Stimulated activated CD4-positive, alpha-beta T cell treated with anti-CD3 and anti-CD28 coated beads, Interleukin-15, amount 100 ng/mL, for 1 hour (primary cell): ENCODE data around the gene ATP10B.

Experiments used
- DNase-seq, 2 donors: peaks; one replicate each; pipeline ENCODE4 v3.0.0-alpha.2; 2020; ENCODE audit warnings: low read depth in 1 of 2, low spot score in 1 of 2

ATP10B gene

GRCh38 chr5:160638161-160638742, 213.8 kb downstream of the ATP10B start:
- no peak for DNase-seq

GRCh38 chr5:160637357-160638090, 214.5 kb downstream of the ATP10B start:
- DNase-seq: no peak

- no peak for DNase-seq
Measured at GRCh38 chr5:160635663-160636062, 216.3 kb downstream of the ATP10B start.

- no peak for DNase-seq
Measured at GRCh38 chr5:160635046-160635445, 217.0 kb downstream of the ATP10B start.

- no peak for DNase-seq
Measured at GRCh38 chr5:160629003-160629402, 223.0 kb downstream of the ATP10B start.

GRCh38 chr5:160628619-160628968, 223.4 kb downstream of the ATP10B start:
- DNase-seq: no peak

DNA sequence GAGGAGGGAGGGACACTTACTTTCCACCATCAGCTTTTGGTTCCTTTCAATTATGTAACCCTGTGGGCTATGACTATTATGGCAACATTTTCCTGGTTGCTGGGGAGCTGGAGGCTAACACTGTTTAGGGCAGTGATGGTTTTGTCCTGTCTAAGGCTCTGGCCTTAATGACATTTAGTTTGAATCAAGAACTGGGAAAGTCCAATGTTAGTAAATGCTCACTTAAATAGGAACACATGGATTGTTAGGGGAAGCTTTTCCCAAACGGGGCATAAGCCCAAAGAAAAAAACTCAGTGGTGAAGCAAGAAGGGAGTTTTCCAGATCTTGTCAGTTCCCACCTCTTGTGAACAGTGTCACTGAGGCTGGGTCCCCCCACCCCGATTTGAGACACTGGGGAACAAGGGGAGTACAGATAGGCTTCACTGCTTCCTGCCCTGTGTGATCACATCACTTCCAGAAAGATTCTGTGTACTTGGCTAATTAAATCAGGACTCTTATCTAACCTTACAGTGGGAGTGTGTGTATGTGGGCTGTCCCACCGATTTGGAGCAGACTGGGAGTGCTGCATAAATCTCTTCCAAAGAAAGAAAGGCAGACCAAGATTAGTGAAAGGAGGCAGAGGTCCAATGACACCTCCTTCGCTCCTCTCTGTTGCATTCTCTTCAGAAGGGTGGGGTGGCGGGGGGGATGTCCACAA, 223.9 kb downstream of the ATP10B start:
- DNase-seq: no peak

GRCh38 chr5:160626322-160626721, 225.7 kb downstream of the ATP10B start:
- no peak for DNase-seq

GRCh38 chr5:160621526-160621925, 230.5 kb downstream of the ATP10B start:
- DNase-seq: no peak

DNA sequence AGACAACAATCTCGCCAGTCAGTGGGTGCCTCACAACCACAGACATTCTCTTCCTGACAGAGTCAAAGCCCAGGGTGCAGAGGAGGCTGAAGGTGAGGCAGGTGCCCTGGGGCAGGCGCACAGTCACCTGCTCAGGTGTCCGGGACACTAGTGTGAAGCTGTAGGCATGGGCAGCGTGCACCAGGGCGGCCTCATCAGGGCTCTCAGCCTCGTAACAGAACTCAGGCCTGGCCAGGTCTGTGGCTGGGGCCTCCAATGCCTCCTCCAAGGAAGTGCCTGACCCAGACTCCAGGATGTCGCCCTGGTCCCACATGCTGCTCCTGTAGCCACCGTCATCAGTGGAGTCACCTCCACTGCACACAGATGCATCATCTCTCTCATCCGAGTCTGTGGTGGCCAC, 231.6 kb downstream of the ATP10B start:
- no peak for DNase-seq

- no peak for DNase-seq
Measured at GRCh38 chr5:160619381-160619780, 232.6 kb downstream of the ATP10B start.

DNA sequence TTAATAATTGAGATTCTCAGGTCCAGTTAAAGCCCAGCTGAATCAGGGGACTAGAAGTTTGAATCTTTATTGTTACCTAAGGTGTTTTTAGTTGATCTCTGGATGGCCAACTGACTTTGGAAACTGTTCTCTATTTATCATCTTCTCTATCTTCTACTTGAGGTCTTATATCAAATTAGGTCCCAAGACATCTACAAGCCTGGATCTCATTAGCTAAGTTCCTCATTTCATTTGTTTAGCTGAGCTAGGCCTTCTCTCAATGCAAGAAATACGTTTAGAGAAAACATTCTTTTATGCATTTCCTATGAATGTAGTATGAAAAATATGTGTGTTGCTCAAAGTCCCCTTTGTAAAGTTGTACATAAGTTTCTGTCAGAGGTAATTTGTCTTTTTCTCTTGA, 233.7 kb downstream of the ATP10B start:
- DNase-seq: no peak

DNA sequence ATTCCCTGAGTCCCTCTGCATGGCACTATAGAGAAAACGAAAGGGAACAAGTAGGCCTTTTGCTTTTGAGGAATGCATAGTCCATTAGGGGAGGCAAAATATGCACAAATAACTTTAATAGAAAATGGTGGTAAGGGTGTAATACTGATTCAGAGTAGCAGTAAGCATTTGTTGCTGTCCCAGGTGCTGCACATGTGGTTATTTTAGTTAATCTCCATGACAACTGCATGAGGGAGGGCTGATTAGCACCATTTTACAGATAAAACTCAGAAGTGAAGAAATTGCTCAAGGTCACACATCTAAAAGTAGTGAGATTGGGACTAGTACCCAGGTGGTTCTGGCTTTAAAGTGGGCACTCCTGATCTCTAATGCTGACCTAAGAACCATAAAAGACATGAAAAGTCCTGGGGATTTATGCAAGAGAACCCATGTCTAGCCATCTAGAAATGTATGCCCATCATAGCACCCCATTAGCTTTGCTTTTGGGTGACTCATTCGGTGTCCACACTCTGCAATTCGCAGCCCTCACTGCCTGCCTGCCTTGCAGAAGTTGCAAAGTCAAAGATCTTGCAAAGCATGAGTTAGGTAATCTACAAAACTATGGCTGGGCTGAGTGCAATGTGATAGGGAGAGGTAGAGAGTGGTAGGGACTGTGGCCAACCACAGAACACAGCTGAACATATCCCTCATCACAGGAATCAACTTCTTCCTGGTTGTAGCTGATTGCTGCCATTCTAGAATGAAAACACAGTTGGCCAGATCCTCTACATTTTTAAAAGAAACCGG, 235.1 kb downstream of the ATP10B start:
- no peak for DNase-seq

GRCh38 chr5:160614136-160614535, 237.9 kb downstream of the ATP10B start:
- no peak for DNase-seq

DNA sequence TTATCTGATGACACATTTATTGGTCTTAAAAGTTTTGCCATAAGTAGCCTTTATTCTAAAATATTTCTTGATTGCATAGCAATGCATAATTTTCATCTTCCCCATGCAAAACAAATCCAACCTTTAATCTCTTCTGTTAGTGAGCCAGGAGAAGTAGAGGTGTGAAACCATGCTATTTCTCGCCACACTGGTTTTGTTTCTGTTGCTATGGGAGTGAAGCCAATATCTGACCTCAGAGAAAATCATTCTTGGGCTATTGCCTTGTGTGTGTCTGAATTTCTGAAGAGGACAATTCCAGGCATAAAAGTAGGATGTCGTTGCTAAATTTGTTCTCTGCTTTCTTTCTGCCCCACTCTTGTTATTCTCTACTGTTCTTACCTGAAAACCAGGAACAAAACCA, 246.7 kb downstream of the ATP10B start:
- DNase-seq: no peak

DNA sequence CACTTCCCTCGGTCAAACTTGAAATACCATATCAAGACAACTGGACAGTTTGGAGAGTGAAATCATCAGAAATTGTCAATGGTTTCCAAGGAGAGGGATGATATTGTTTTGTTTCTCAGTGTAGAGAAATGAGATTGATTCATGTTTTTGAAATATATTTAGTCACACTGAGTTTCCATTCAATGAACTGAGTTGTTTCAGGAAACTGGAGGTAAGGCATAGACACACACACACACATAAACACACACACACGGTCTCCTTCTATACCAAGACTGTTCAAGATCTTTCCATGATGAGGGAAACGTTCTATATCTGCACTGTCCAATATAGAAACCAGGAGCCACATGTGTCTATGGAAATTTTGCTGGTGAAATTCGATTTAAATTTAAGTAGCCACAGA, 247.5 kb downstream of the ATP10B start:
- no peak for DNase-seq

- DNase-seq: no peak
Measured at GRCh38 chr5:160602744-160603143, 249.3 kb downstream of the ATP10B start.

GRCh38 chr5:160601046-160601445, 251.0 kb downstream of the ATP10B start:
- no peak for DNase-seq

DNA sequence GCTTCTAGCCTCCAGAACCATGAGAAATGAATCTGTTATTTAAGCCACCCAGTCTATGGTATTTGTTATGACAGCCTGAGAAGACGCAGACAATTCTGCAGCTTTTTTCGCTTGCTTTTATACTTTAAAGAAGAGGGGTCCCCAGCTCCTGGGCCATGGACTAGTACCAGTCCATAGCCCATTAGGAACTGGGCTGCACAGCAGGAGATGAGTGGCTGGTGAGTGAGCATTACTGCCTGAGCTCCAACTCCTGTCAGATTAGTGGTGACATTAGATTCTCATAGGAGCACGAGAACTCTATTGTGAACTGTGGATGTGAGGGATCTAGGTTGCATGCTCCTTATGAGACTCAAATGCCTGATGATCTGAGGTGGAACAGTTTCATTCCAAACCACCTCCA, 278.7 kb downstream of the ATP10B start:
- no peak for DNase-seq

DNA sequence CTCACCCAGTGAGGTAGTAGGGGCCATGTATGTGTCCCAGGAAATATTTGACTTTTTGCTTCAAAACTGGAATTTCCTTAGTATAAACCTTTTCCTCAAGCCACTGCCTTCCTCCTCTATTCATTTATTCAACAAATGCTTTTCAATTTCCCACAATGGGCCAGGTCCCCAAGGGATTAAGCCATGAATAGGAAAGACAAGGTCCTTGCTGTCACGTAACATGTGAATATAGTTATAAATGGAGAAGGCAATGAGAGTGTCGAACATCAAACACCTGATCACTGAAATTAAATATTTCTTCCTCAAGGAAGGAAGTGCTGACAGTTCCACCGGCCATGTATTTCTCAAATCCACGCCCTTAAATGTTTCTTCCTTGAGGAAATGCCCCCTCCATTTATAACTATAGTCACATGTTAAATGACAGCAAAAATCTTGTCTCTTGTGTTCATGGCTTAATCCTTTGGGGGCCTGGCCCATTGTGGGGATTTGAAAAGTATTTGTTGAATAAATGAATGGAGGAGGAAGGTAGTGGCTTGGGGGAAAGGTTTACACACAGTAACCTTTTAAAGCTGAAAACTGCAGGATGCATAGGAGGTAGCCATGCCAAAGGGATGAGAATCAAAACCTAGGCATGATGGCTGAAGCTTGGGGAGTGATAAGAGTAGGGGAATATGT, 284.8 kb downstream of the ATP10B start:
- DNase-seq: no peak

GRCh38 chr5:160565376-160565775, 286.6 kb downstream of the ATP10B start:
- no peak for DNase-seq
